Measurements from ENCODE around the gene KAT8.

- no peak for TF ChIP-seq RELA (CRISPR knock-in tag; IDR thresholded peaks at IDR 0.05)
- TF ChIP-seq CTCF (CRISPR knock-in tag; IDR thresholded peaks at IDR 0.05): no peak
- TF ChIP-seq EZH2 (conservative IDR thresholded peaks at IDR 0.05; ENCODE audit: low read depth, low read length): no peak
- TF ChIP-seq ZNF788 (CRISPR knock-in tag; IDR thresholded peaks at IDR 0.05; ENCODE audit: borderline replicate concordance): no peak
- no peak for TF ChIP-seq ZNF678 (CRISPR knock-in tag; IDR thresholded peaks at IDR 0.05)
- no peak for TF ChIP-seq ZSCAN9 (CRISPR knock-in tag; IDR thresholded peaks at IDR 0.05; ENCODE audit: borderline replicate concordance)
- no peak for TF ChIP-seq TCF7L2 (IDR thresholded peaks at IDR 0.05; ENCODE audit: low read depth, low read length)
- TF ChIP-seq SP1 (IDR thresholded peaks at IDR 0.05): no peak
- TF ChIP-seq SP1 (CRISPR knock-in tag; IDR thresholded peaks at IDR 0.05): no peak
- no peak for TF ChIP-seq BRCA1 (CRISPR knock-in tag; IDR thresholded peaks at IDR 0.05)
- TF ChIP-seq REST (IDR thresholded peaks at IDR 0.05; ENCODE audit: borderline replicate concordance in 1 of 2, low read depth in 1 of 2, low read length in 2 of 2): no peak
These were observed 7.8 kb upstream of the KAT8 start for GRCh38 chr16:31109622-31110021.

All from HepG2 (cell line).